ENCODE measurements around the gene OR2F2.

The OR2F2 gene, protein sequence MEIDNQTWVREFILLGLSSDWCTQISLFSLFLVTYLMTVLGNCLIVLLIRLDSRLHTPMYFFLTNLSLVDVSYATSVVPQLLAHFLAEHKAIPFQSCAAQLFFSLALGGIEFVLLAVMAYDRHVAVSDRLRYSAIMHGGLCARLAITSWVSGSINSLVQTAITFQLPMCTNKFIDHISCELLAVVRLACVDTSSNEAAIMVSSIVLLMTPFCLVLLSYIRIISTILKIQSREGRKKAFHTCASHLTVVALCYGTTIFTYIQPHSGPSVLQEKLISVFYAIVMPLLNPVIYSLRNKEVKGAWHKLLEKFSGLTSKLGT

DNA sequence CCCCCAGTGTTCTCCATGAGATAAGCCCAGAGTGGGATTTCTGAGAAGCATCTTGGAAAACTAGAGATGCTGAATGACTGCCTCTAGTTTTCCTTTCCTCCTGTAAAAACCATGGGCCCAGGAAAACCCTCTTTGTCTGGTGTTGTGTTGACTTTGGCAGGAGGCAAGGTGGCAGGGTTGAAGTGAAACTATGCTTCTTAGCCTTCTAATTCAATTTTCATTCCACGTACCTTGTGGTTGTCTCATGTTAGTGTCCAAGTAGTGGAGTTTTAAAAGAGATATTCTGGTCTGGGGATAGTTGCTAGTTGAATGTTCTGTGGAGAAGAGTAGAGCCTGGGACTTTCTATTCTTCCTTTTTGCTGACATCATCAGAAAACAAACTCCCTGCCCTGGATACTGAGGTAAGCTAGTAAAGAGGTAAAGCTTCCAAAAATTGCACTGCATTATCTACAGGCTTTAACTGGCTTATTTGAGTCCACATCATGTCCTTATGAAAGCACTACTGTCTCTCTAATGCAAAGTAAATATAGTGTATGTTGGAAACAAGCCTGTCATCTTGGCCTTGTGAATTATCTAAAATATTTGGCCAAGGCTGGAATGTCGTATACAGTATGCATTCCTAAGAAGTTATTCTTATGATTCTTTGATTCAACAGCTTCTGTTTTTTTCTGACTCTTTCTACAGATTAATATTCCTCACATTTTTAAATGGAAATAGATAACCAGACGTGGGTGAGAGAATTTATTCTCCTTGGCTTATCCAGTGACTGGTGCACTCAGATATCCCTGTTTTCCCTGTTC, at the start of gene OR2F2:
TSS of gene OR2F2 (plus strand) at position 708 of the 800 bp plus-strand sequence. CDS start at position 708, 0 bp downstream.
- no peaks in the 10 kb centered on the region for H3K9me3 ChIP-seq (replicated peaks; ENCODE audit: insufficient read depth, low read length)
- no peak within 1 kb of the TSS for H3K27ac ChIP-seq (ENCODE audit: low read length)
- no peaks in the 10 kb centered on the region for H3K4me1 ChIP-seq (ENCODE audit: low read length)
- H2AFZ ChIP-seq (ENCODE audit: low read length): no peak within 1 kb of the TSS
- H3K4me2 ChIP-seq (ENCODE audit: low read depth, low read length): no peak within 1 kb of the TSS
- no peaks in the 10 kb centered on the region for H4K20me1 ChIP-seq (ENCODE audit: insufficient read depth, low read length)
- H3K9ac ChIP-seq (ENCODE audit: low read length): no peak within 1 kb of the TSS
- no peak for TF ChIP-seq EZH2phosphoT487 (IDR thresholded peaks at IDR 0.05; ENCODE audit: low read length)
- TF ChIP-seq EZH2 (optimal IDR thresholded peaks at IDR 0.05; ENCODE audit: low read depth, low read length): no peak
- TF ChIP-seq, protein P1, sequence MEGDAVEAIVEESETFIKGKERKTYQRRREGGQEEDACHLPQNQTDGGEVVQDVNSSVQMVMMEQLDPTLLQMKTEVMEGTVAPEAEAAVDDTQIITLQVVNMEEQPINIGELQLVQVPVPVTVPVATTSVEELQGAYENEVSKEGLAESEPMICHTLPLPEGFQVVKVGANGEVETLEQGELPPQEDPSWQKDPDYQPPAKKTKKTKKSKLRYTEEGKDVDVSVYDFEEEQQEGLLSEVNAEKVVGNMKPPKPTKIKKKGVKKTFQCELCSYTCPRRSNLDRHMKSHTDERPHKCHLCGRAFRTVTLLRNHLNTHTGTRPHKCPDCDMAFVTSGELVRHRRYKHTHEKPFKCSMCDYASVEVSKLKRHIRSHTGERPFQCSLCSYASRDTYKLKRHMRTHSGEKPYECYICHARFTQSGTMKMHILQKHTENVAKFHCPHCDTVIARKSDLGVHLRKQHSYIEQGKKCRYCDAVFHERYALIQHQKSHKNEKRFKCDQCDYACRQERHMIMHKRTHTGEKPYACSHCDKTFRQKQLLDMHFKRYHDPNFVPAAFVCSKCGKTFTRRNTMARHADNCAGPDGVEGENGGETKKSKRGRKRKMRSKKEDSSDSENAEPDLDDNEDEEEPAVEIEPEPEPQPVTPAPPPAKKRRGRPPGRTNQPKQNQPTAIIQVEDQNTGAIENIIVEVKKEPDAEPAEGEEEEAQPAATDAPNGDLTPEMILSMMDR (IDR thresholded peaks at IDR 0.05; ENCODE audit: low read length): no peak
- no peaks in the 10 kb centered on the region for H3K79me2 ChIP-seq (ENCODE audit: low read length)
- H3F3A ChIP-seq (ENCODE audit: insufficient read depth, low read length): no peaks in the 10 kb centered on the region
- no peak within 1 kb of the TSS for H3K4me3 ChIP-seq (ENCODE audit: low read length)
- no peaks in the 10 kb centered on the region for H3K36me3 ChIP-seq (replicated peaks; ENCODE audit: insufficient read depth, low read length)
- no peaks in the 10 kb centered on the region for H3K9me2 ChIP-seq (replicated peaks; ENCODE audit: insufficient read depth, low read length)
- no peak for DNase-seq
- H3K27me3 ChIP-seq (replicated peaks; ENCODE audit: insufficient read depth, low read length): no peaks in the 10 kb centered on the region

GRCh38 chr7:143885951-143886350, 49.1 kb upstream of the OR2F2 start:
- Histone ChIP-seq H3K4me2 (ENCODE audit: low read depth, low read length) (no peak overlapping the region), H4K20me1 (ENCODE audit: insufficient read depth, low read length) (no peaks in the 10 kb centered on the region), H3F3A (ENCODE audit: insufficient read depth, low read length) (no peaks in the 10 kb centered on the region), H3K9ac (ENCODE audit: low read length) (no peak overlapping the region), H3K4me3 (ENCODE audit: low read length) (no peak overlapping the region), H3K36me3 (replicated peaks; ENCODE audit: insufficient read depth, low read length) (no peaks in the 10 kb centered on the region), H2AFZ (ENCODE audit: low read length) (no peak overlapping the region), H3K9me2 (replicated peaks; ENCODE audit: insufficient read depth, low read length) (no peaks in the 10 kb centered on the region), H3K27me3 (replicated peaks; ENCODE audit: insufficient read depth, low read length) (no peaks in the 10 kb centered on the region), H3K79me2 (ENCODE audit: low read length) (peaks cover 4% of the 10 kb centered on the region; the same call in 1 of the 2 replicates), H3K27ac (ENCODE audit: low read length) (no peak overlapping the region), H3K9me3 (replicated peaks; ENCODE audit: insufficient read depth, low read length) (no peaks in the 10 kb centered on the region), H3K4me1 (ENCODE audit: low read length) (no peaks in the 10 kb centered on the region)
- TF ChIP-seq, protein P1 (IDR thresholded peaks at IDR 0.05; ENCODE audit: low read length): no peak
- TF ChIP-seq EZH2 (optimal IDR thresholded peaks at IDR 0.05; ENCODE audit: low read depth, low read length): no peak
- no peak for DNase-seq

DNA sequence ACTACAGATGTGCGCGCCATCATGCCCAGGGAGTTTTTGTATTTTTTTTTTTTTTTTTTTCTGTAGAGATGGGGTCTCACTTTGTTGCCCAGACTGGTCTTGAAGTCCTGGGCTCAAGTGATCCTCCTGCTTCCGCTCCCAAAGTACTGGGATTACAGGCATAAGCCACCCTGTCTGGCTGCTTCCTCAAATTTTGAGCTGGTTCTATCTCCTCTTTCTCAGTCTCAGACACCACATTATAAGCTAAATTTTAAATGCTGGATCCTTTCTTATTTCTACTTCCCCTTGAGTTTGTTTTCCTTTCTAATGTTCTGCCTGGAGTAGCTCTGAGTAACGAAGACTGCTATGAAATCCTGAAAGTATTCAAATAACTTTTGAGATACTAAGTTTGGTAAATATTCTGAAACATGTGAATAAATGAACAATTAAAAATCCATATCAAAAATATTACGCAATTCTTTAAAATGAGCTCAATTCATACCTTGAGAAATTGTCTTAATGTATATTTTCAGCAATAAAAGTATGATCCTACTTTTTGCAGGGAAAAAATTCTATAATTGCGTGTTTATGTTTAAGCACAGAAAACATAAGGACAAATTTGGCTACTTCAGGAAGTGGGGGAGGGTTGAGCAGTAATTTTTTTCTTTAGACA, 48.1 kb upstream of the OR2F2 start:
- H3K79me2 ChIP-seq (ENCODE audit: low read length): peaks cover 10% of the 10 kb centered on the region; the same call in 1 of the 2 replicates
- TF ChIP-seq EZH2 (optimal IDR thresholded peaks at IDR 0.05; ENCODE audit: low read depth, low read length) (no peak), EZH2phosphoT487 (IDR thresholded peaks at IDR 0.05; ENCODE audit: low read length) (no peak)
- TF ChIP-seq, protein P1 (IDR thresholded peaks at IDR 0.05; ENCODE audit: low read length): no peak
- no peaks in the 10 kb centered on the region for H3K27me3 ChIP-seq (replicated peaks; ENCODE audit: insufficient read depth, low read length)
- H3K4me2 ChIP-seq (ENCODE audit: low read depth, low read length): no peak overlapping the region
- H3K36me3 ChIP-seq (replicated peaks; ENCODE audit: insufficient read depth, low read length): no peaks in the 10 kb centered on the region
- no peaks in the 10 kb centered on the region for H3F3A ChIP-seq (ENCODE audit: insufficient read depth, low read length)
- no peak overlapping the region for H3K9ac ChIP-seq (ENCODE audit: low read length)
- H3K27ac ChIP-seq (ENCODE audit: low read length): no peak overlapping the region
- no peaks in the 10 kb centered on the region for H4K20me1 ChIP-seq (ENCODE audit: insufficient read depth, low read length)
- no peaks in the 10 kb centered on the region for H3K9me2 ChIP-seq (replicated peaks; ENCODE audit: insufficient read depth, low read length)
- DNase-seq: no peak
- H3K4me3 ChIP-seq (ENCODE audit: low read length): no peak overlapping the region
- no peaks in the 10 kb centered on the region for H3K9me3 ChIP-seq (replicated peaks; ENCODE audit: insufficient read depth, low read length)
- H3K4me1 ChIP-seq (ENCODE audit: low read length): no peaks in the 10 kb centered on the region
- no peak overlapping the region for H2AFZ ChIP-seq (ENCODE audit: low read length)

All from MM.1S (cell line).